Bronchus fibroblast of lung (primary cell): ENCODE results near the gene SERPINA1. TPM values are rescaled to one million over a fixed set of nuclear protein-coding genes. Genes with fewer than 3 reads are reported as not detected.

Experiments
- total RNA-seq: library from RNA; depleted of rRNA; stranded (reverse); fragments of >200 nt; gene quantifications from 2 replicates; pipeline ENCODE4 v1.2.3, GENCODE V29; 2015

Gene SERPINA1
- 0.17 and 0.74 TPM in 2 replicates for total RNA-seq

DNA sequence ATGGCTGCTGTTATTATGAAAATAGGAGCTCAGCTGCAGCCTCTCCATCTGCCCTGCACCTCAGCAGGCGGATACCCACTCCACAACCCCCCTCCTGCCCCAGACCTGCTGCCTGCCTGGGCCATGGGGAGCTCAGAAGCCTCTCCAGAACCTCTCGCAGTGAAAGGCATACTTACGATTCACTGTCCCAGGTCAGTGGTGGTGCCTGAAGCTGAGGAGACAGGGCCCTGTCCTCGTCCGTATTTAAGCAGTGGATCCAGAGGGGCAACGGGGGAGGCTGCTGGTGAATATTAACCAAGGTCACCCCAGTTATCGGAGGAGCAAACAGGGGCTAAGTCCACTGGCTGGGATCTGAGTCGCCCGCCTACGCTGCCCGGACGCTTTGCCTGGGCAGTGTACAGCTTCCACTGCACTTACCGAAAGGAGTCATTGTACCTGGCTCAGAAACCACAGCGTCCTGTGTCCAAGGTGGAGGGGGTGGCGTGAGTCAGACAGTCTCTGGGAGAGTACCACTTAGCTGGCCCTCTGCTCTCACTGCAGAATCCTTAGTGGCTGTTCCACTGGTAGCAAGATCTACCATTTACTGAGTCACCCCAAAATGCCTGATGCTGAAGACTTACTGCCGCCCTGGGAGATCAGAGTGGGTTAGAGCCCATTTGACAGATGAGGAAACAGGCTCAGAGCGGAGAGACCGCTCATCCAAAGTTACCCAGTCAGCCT, at the start of gene SERPINA1:
TSS of gene SERPINA1 (minus strand) at position 219 of the 720 bp plus-strand sequence. CDS start 5,365 bp downstream, outside the sequence.

DNA sequence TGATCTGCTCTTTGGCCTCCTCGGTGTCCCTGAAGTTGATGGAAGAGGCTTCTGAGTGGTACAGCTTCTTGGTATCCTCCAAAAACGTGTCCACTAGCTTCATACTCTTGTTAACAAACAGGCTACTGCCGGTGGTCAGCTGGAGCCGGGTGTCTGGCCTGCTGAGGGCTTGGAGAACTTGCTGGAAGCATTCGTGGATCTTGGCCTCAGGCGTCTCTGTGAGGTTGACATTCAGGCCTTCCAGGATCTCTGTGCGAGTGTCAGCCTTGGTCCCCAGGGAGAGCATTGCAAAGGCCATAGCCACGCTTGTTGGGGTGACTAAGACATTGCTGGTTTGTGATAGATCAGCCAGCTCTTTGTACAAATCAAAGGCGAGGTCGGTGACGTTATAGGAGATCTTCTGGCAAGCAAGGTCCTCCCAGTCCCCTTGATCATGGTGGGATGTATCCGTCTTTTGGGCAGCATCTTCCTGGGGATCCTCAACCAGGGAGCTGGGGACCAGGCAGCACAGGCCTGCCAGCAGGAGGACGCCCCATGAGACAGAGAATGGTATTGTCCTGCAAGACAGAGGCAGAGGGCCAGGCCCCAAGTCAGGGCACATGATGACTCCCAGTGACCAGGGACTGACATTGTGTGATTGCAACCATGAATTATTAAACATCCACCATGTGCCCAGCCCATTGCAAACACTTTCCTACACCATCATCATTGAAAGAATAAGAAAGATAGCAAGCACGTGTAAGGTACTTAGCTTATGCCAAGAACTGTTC, 22.1 kb downstream of the SERPINA1 start, which contains the start of gene SERPINA2:
TSS of gene SERPINA2 (minus strand) at position 553 of the 770 bp plus-strand sequence.

Other genes with a start within 250 kb of the SERPINA1 start
- 0.45 TPM in 1 of 2 replicates, not detected in the other for gene PPP4R4, start 214.3 kb downstream of the SERPINA1 start, total RNA-seq
- not detected in 2 replicates for gene SERPINA10, start 95.3 kb downstream of the SERPINA1 start, total RNA-seq
- not detected in 2 replicates for gene SERPINA6, start 65.3 kb downstream of the SERPINA1 start, total RNA-seq
- not detected in 2 replicates for gene SERPINA2, start 21.9 kb downstream of the SERPINA1 start, total RNA-seq
- gene SERPINA11, start 64.2 kb upstream of the SERPINA1 start, total RNA-seq = not detected in 2 replicates
- 0.45 TPM in 1 of 2 replicates, not detected in the other for gene SERPINA9, start 87.6 kb upstream of the SERPINA1 start, total RNA-seq
- not detected in 2 replicates for gene SERPINA12, start 120.9 kb upstream of the SERPINA1 start, total RNA-seq
- not detected in 2 replicates for gene SERPINA4, start 172.8 kb upstream of the SERPINA1 start, total RNA-seq
- gene SERPINA5, start 192.8 kb upstream of the SERPINA1 start, total RNA-seq = under 0.01 and 0.15 TPM in 2 replicates
- 1.8 and 2.1 TPM in 2 replicates for gene SERPINA3, start 223.8 kb upstream of the SERPINA1 start, total RNA-seq